SK-N-SH treated with all-trans-retinoic acid at 6 μM for 48 hours (cell line): ENCODE results near the gene RPS24.
A peak's percentile ranks its signal among the peaks of the same experiment; 100 is the strongest.
"Not testable (repeated sequence)": the region's sequence is repeated elsewhere in the genome, so short reads cannot be mapped to it uniquely, and the experiment has no call there.

Experiments used
- ATAC-seq: fragments of 200-7000 bp; cut with Tn5 transposase; 3 replicates; pipeline ENCODE4 v1.9.1; 2020; ENCODE audit warnings: mild to moderate bottlenecking, moderate library complexity
- BACH2 ChIP-seq: fragments of 250-450 bp; sonication (Bioruptor Pico); IDR thresholded peaks from 2 replicates; pipeline ENCODE4 v1.9.0; 2021; ENCODE audit warnings: mild to moderate bottlenecking, borderline replicate concordance
- CREB5 ChIP-seq: fragments of 250-450 bp; sonication (Bioruptor Pico); IDR thresholded peaks from 2 replicates; pipeline ENCODE4 v1.5.1; 2020; ENCODE audit warnings: low read depth, mild to moderate bottlenecking, moderate library complexity
- ESRRG ChIP-seq: fragments of 250-450 bp; sonication (Bioruptor Pico); IDR thresholded peaks from 2 replicates; pipeline ENCODE4 v1.6.1; 2021; ENCODE audit warnings: mild to moderate bottlenecking
- GLIS3 ChIP-seq: fragments of 250-450 bp; sonication (Bioruptor Pico); IDR thresholded peaks from 2 replicates; pipeline ENCODE4 v1.5.0; 2020; ENCODE audit warnings: mild to moderate bottlenecking, moderate library complexity
- ISL1 ChIP-seq: fragments of 250-450 bp; sonication (Bioruptor Pico); IDR thresholded peaks from 2 replicates; pipeline ENCODE4 v2.1.2; 2022; ENCODE audit warnings: mild to moderate bottlenecking, moderate library complexity
- OSR1 ChIP-seq: fragments of 250-450 bp; sonication (Bioruptor Pico); IDR thresholded peaks from 2 replicates; pipeline ENCODE4 v1.8.0; 2022; ENCODE audit warnings: moderate library complexity, mild to moderate bottlenecking, inconsistent platforms
- PATZ1 ChIP-seq: fragments of 250-450 bp; sonication (Bioruptor Pico); IDR thresholded peaks from 2 replicates; pipeline ENCODE4 v1.8.0; 2020; ENCODE audit warnings: mild to moderate bottlenecking, moderate library complexity, borderline replicate concordance
- PPARA ChIP-seq: fragments of 250-450 bp; sonication (Bioruptor Pico); IDR thresholded peaks from 2 replicates; pipeline ENCODE4 v1.5.0; 2020; ENCODE audit warnings: mild to moderate bottlenecking, borderline replicate concordance
- RARB ChIP-seq: fragments of 250-450 bp; sonication (Bioruptor Pico); IDR thresholded peaks from 2 replicates; pipeline ENCODE4 v1.8.0; 2021; ENCODE audit warnings: mild to moderate bottlenecking, moderate library complexity
- SNAI2 ChIP-seq: fragments of 250-450 bp; sonication (Bioruptor Pico); IDR thresholded peaks from 2 replicates; pipeline ENCODE4 v1.5.0; 2020; ENCODE audit warnings: mild to moderate bottlenecking, moderate library complexity
- ZC3H10 ChIP-seq: fragments of 250-450 bp; sonication (Bioruptor Pico); IDR thresholded peaks from 2 replicates; pipeline ENCODE4 v1.5.1; 2021; ENCODE audit warnings: mild to moderate bottlenecking, moderate library complexity
- ZFP30 ChIP-seq: fragments of 450-650 bp; formaldehyde crosslinking; IDR thresholded peaks from 2 replicates; pipeline ENCODE4 v1.5.0; 2022; ENCODE audit warnings: mild to moderate bottlenecking, moderate library complexity
- ZNF565 ChIP-seq: fragments of 450-650 bp; formaldehyde crosslinking; conservative IDR thresholded peaks from 2 replicates; pipeline ENCODE4 v1.5.0; 2020; ENCODE audit warnings: low read depth, mild to moderate bottlenecking, moderate library complexity
- ZNF8 ChIP-seq: fragments of 450-650 bp; formaldehyde crosslinking; IDR thresholded peaks from 2 replicates; pipeline ENCODE4 v1.5.0; 2020; ENCODE audit warnings: mild to moderate bottlenecking, moderate library complexity
- TF ChIP-seq, protein P1 (sequence below): fragments of 250-450 bp; sonication (Bioruptor Pico); IDR thresholded peaks from 2 replicates; pipeline ENCODE4 v1.5.1; 2021; ENCODE audit warnings: mild to moderate bottlenecking, moderate library complexity
- TF ChIP-seq, protein P2 (sequence below): fragments of 250-450 bp; sonication (Bioruptor Pico); IDR thresholded peaks from 2 replicates; pipeline ENCODE4 v1.8.0; 2021; ENCODE audit warnings: low read depth, mild to moderate bottlenecking, moderate library complexity, borderline replicate concordance
- TF ChIP-seq, protein P3 (sequence below): fragments of 250-450 bp; sonication (Bioruptor Pico); IDR thresholded peaks from 2 replicates; pipeline ENCODE4 v1.5.0; 2020; ENCODE audit warnings: mild to moderate bottlenecking, moderate library complexity

RPS24 gene

GRCh38 chr10:78033637-78034470 lies at the start of gene RPS24:
RPS24 (plus strand) TSS chr10:78033863; CDS start chr10:78033902, 39 bp downstream.
- no peak for TF ChIP-seq OSR1 (CRISPR knock-in tag)
- TF ChIP-seq, protein P1, sequence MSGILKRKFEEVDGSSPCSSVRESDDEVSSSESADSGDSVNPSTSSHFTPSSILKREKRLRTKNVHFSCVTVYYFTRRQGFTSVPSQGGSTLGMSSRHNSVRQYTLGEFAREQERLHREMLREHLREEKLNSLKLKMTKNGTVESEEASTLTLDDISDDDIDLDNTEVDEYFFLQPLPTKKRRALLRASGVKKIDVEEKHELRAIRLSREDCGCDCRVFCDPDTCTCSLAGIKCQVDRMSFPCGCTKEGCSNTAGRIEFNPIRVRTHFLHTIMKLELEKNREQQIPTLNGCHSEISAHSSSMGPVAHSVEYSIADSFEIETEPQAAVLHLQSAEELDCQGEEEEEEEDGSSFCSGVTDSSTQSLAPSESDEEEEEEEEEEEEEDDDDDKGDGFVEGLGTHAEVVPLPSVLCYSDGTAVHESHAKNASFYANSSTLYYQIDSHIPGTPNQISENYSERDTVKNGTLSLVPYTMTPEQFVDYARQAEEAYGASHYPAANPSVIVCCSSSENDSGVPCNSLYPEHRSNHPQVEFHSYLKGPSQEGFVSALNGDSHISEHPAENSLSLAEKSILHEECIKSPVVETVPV (CRISPR knock-in tag): 0 out of 2 replicates have a peak, but pooled peaks have one; percentile 46
- 0 out of 2 replicates have a peak, but pooled peaks have one; percentile 38 for TF ChIP-seq GLIS3 (CRISPR knock-in tag)

GRCh38 chr10:77984986-77985385 lies 48.7 kb upstream of the RPS24 start:
- TF ChIP-seq ISL1 (no peak), OSR1 (CRISPR knock-in tag) (no peak), ZFP30 (no peak), GLIS3 (CRISPR knock-in tag) (no peak)
- TF ChIP-seq, all 23 proteins: peak for 0
- ATAC-seq: no peak

More at GRCh38 chr10:78033637-78034470, at the start of gene RPS24:
- peak; percentile 92 for ATAC-seq

DNA sequence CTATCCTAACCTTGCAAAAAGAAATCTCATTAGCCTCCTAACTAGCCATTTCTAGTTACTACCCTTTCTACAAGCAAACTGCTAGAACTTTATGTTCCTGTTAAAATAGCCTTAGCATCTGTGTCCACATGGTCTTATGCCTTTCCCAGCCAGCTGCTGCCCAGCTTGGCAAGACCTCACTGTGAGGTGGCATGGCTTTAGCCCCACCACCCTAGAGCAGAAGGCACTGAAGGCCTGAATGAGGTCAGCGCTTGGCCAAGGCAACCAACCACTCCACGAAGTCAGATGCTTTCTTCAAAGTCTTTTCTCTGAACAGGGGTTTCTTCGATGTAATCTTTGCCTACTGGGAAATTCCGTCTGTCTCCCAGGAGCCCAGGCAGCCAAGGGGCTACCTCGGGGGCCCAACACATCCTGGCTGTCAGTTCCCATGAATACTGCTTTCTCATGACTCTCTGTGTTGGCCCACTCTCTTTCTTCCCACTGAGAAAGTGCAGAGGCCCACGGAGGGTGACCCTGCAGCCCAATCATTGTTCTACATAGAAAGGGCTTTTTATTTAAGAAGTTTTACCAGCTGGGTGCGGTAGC lies 45.9 kb upstream of the RPS24 start:
- no peak for ATAC-seq
- TF ChIP-seq PPARA (CRISPR knock-in tag) (no peak), ISL1 (no peak)
- TF ChIP-seq, protein P2, sequence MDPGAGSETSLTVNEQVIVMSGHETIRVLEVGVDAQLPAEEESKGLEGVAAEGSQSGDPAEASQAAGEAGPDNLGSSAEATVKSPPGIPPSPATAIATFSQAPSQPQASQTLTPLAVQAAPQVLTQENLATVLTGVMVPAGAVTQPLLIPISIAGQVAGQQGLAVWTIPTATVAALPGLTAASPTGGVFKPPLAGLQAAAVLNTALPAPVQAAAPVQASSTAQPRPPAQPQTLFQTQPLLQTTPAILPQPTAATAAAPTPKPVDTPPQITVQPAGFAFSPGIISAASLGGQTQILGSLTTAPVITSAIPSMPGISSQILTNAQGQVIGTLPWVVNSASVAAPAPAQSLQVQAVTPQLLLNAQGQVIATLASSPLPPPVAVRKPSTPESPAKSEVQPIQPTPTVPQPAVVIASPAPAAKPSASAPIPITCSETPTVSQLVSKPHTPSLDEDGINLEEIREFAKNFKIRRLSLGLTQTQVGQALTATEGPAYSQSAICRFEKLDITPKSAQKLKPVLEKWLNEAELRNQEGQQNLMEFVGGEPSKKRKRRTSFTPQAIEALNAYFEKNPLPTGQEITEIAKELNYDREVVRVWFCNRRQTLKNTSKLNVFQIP (CRISPR knock-in tag): no peak
- TF ChIP-seq, all 23 proteins: peak for 0

DNA sequence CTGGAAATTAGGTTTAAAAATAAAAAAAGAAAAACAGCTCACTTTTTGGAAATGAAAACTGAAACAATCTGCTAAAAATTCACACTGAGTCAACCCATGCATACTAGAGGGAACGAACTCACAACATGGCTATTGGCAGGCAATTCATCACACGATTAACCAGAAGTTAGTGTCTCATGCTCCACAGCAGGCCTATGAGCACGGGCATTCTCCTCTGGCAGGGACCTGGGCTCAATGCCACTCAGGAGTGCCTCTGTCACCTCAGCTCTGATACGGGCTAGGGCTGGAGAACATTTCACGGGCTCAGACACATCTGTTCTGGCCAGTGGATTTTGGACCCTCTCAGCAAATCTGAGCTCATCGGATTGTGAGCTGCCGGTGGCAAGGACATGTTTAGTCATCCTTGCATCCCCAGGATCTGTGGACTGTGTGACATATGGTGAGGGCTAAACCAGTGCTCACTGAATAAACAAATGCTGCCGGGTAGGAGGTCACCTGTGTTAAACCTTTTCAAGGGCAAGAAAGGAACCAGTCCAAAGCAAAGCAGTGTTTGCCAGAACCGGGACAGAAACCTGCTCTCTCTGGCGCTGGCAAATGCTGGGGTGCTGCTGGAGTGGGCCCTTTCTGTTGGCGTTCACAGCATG lies 44.5 kb upstream of the RPS24 start:
- ATAC-seq: no peak
- TF ChIP-seq, protein P2 (CRISPR knock-in tag): no peak
- no peak for TF ChIP-seq PPARA (CRISPR knock-in tag)
- no peak for TF ChIP-seq CREB5 (CRISPR knock-in tag)
- no peak for TF ChIP-seq RARB (CRISPR knock-in tag)
- TF ChIP-seq ZNF565 (CRISPR knock-in tag): no peak
- TF ChIP-seq GLIS3 (CRISPR knock-in tag): no peak
- TF ChIP-seq, protein P3, sequence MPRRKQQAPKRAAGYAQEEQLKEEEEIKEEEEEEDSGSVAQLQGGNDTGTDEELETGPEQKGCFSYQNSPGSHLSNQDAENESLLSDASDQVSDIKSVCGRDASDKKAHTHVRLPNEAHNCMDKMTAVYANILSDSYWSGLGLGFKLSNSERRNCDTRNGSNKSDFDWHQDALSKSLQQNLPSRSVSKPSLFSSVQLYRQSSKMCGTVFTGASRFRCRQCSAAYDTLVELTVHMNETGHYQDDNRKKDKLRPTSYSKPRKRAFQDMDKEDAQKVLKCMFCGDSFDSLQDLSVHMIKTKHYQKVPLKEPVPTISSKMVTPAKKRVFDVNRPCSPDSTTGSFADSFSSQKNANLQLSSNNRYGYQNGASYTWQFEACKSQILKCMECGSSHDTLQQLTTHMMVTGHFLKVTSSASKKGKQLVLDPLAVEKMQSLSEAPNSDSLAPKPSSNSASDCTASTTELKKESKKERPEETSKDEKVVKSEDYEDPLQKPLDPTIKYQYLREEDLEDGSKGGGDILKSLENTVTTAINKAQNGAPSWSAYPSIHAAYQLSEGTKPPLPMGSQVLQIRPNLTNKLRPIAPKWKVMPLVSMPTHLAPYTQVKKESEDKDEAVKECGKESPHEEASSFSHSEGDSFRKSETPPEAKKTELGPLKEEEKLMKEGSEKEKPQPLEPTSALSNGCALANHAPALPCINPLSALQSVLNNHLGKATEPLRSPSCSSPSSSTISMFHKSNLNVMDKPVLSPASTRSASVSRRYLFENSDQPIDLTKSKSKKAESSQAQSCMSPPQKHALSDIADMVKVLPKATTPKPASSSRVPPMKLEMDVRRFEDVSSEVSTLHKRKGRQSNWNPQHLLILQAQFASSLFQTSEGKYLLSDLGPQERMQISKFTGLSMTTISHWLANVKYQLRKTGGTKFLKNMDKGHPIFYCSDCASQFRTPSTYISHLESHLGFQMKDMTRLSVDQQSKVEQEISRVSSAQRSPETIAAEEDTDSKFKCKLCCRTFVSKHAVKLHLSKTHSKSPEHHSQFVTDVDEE (CRISPR knock-in tag): no peak

- no peak for ATAC-seq
- TF ChIP-seq ZNF8 (CRISPR knock-in tag): no peak
- TF ChIP-seq PATZ1: no peak
- no peak for TF ChIP-seq SNAI2 (CRISPR knock-in tag)
- TF ChIP-seq, protein P1 (CRISPR knock-in tag): no peak
- TF ChIP-seq RARB (CRISPR knock-in tag): no peak
- no peak for TF ChIP-seq GLIS3 (CRISPR knock-in tag)
- TF ChIP-seq ESRRG (CRISPR knock-in tag): no peak
- TF ChIP-seq ZC3H10 (CRISPR knock-in tag): no peak
- TF ChIP-seq BACH2 (CRISPR knock-in tag): no peak
These were observed 40.0 kb upstream of the RPS24 start for GRCh38 chr10:77993620-77994019.

- ATAC-seq: not testable (repeated sequence)
These were observed 34.9 kb upstream of the RPS24 start for GRCh38 chr10:77998780-77999179.
